GM21360 (cell line): ENCODE measurements around the gene SS18L1.

Source experiments
- ATAC-seq: cut with Tn5 transposase; IDR thresholded peaks from one replicate; pipeline ENCODE4 v1.9.1; 2021; ENCODE audit warnings: mild to moderate bottlenecking, moderate library complexity; ENCODE audit not compliant: unreplicated experiment

The SS18L1 gene

DNA sequence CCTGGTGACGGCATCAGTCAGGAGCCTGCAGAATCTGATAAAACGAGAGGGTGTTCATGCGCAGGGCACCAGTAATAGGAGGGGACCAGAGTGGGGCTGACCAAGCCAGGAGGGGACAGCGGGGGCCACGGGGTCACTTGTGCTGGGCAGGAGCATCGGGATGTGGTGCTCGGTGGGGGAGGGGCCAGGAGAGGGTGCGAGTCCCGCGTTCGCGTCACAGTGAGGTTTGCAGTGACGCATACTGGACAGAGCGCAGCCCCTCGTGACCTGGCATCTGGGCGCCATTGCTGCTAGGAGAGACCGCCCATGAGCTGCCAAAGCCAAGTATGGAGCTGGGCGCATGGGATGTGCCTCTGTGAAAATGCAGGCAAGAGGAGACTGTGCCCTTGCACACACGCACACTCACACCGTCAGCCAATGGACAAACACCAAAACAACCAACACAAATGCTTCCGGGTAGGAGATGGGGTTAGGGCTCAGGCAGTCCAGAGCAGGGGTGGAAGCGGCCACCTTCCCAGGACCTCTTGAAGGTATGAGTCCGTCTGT, 25.4 kb downstream of the SS18L1 start:
- ATAC-seq = no peak

DNA sequence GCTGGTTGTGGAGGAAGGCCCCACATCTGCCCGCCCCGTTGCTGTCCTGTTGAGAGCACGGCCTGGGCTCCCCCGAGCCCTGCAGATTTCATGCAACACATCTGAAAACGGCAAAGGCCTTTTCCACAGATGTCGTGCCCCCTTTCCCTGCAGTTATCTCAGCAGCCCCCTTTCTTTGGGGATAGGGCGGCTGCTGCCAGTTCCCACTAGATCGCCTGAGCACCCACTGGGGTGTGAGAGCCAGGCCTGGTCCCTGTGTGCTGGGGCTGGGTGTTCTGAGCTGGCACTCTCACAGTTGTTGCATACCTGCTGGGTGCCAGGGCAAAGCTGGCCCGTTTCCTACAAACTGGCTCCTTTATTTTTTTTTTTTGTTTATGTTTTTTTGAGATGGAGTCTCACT, 27.0 kb downstream of the SS18L1 start:
- no peak for ATAC-seq

DNA sequence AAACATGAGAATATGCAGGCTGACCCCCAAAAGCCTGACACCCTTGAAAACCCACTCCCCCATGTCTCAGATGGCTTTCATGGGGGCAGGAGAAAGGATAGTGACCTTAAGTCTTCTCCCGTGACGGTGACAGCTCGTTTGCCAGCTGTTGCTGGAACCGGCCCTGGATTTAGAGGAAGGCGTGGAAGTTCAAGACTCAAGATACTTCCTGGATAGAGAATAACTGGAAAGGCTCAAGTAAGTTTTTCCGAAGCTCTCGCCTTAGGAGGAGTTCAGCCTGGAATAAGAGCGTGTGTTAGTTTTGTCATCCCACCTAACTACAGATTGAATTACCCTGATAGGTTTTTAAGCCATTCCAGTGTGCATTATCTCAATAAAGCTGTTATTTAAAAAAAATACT, 27.7 kb downstream of the SS18L1 start:
- no peak for ATAC-seq

GRCh38 chr20:62172666-62173065, 29.1 kb downstream of the SS18L1 start:
- no peak for ATAC-seq

- no peak for ATAC-seq
These were observed 30.6 kb downstream of the SS18L1 start for GRCh38 chr20:62174021-62174804.

GRCh38 chr20:62174870-62175624, 31.5 kb downstream of the SS18L1 start:
- no peak for ATAC-seq

DNA sequence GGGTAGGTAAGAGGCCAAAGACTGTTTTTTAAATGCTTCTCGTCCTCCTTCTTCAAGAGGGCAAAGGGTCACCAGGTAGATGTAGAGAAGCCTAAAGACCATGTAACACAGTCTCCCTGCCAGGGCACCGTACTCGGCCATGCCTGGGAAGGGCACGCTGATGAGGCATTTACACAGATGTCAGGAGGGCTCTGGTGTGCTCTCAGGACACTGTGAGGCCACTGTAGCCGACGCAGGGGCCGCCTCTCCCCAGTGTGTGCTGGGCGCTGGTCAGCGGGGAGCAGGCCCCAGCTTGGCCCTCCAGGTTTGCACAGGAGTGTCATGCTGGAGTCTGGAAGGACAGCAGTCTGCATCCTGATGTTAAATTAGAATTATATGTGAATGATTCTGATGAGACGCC, 32.1 kb downstream of the SS18L1 start:
- ATAC-seq = no peak

- ATAC-seq = no peak
These were observed 33.3 kb downstream of the SS18L1 start for GRCh38 chr20:62176866-62177265.

GRCh38 chr20:62177307-62177706, 33.7 kb downstream of the SS18L1 start:
- no peak for ATAC-seq

DNA sequence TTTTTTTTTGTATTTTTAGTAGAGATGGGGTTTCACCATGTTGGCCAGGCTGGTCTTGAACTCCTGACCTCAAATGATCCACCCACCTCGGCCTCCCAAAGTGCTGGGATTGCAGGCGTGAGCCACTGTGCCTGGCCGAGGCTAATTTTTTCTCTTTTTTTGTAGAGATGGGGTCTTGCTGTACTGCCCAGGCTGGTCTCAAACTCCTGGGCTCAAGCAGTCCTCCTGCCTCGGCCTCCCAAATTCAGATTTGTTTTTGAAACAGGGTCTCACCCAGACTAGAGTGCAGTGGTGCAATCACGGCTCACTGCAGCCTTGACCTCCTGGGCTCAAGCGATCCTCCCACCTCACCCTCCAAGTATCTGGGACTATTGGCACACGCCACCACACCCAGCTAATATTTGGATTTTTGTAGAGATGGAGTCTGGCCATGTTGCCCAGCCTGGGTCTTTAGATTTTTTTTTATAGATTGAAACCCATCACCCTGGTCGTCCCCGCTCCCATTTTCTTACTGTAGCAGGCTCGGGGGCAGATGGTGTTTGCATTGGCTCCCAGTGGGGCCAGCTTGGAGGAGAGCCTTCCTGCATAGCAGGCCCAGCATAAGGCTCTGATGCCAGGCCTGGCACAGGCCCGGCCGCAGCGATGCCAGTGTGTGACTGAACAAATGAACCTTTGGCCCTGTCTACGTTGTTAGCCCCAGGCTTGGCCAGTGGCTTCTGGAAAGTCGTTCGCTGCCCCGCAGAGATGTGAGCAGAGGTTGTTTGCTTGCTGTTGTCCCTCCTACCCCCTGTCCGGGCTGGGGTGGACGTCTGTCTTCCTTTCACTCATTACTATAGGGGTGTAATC, 35.0 kb downstream of the SS18L1 start:
- ATAC-seq = no peak

DNA sequence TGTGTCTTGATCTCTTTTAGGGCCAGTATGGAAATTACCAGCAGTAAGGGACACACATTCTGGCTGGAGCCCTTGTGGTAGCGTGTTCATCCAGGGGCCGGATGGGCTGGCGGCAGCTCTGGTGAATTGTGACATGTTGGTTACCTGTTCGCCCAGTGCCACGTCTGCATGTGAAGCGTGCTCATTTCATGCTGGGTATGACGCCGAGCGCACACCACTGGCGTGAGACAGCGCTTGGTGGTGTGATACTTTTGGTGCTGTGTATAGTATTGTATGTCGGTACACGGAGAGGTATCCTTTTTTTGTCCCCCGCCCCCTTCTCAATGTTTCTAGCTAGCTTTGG, 35.6 kb downstream of the SS18L1 start:
- ATAC-seq = no peak

GRCh38 chr20:62181808-62182207, 38.2 kb downstream of the SS18L1 start:
- ATAC-seq = no peak

- ATAC-seq = peak; percentile 91
These were observed 39.2 kb downstream of the SS18L1 start, which contains the start of gene MTG2 for GRCh38 chr20:62182469-62183425. TSS of gene MTG2 (plus strand) at chr20:62183028. CDS start at chr20:62193421, 10,393 bp downstream.

GRCh38 chr20:62183426-62184142, 40.0 kb downstream of the SS18L1 start:
- ATAC-seq = no peak

- ATAC-seq = no peak
These were observed 42.5 kb downstream of the SS18L1 start for GRCh38 chr20:62186096-62186426.

DNA sequence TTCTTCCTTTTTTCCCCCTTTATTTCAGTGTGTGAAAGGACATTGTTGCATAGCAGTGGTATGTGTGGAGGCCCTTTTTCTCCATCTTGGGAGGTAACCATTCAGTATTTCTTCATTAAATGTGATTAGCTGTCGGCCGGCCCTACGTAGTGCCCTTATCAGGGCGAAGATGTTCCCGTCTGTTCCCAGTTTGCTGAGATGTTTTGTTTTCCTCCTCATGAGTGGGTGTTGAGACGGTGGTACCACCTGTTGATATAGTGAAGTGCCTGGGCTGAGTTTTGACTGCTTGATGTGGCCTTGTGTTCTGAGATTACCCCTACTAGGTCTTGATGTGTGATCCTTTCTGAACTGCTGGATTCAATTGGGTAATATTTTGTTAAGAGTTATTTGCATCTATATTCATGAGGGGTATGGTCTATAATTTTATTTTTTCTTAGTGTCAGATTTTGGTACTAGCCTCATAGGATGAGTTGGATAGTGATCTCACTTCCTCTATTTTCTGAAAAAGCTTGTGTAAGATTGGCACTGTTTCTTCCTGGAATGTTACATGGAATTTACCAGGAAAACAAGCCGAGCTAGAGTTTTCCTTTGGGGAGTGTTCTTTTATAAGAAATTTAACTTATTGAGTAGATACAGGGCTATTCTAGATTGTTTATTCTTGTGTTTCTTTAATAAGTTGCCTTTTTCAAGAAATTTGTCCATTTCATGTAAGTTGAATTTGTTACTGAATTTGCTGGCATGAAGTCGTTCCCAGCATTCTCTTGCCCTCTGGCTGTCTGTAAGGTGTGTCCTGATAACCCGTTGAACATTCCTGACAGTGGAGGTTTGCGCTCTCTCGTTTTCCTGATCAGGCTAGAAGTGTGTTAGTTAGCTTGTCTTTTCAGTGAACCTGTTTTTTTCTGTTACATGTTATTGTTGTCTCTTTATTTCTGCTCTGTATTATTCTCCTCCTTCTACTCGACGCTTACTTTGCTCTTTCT, 43.6 kb downstream of the SS18L1 start:
- ATAC-seq = no peak

DNA sequence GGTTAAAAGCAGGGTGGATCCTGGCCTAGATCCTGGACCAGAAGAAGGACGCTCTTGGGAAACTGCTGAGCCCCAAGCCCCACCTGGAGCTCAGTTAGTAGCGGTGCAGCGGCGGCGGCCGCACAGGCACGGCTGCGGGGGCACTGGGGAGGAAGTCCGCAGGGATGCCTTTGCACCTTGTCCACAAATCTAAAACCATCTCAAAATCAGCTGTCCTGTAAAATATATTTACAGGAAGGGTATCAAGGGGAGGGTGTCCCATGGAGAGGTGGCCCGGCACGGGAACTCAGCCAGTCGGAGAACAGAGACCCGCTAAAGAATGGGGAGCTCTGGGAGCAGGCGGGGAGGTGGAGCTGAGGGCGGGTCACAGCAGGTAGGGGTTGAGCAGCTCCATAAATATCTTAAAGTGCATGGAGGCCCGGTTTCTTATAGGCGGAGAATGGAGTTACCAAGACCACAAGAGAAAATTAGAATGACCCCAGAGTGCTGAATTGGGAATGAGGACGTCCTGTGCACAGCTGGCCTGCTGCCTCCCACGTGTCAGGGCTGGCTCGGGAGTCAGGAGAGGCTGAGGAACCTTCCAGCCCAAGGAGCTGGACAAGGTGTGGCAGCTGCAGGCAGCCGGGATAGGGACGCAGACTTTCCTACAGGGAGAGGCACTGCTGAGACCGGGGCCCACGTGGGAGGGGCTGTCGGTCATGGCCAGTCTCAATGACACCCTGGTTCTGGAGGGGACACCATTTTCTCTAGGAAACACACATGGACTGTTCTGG, 47.3 kb downstream of the SS18L1 start:
- ATAC-seq = no peak
